HG03064 (cell line): ENCODE data around the gene SP4.
"Not testable (repeated sequence)": the region's sequence is repeated elsewhere in the genome, so short reads cannot be mapped to it uniquely, and the experiment has no call there.

Experiments used
- ATAC-seq: cut with Tn5 transposase; IDR thresholded peaks from one replicate; pipeline ENCODE4 v1.9.1; 2021; ENCODE audit warnings: low read depth; ENCODE audit not compliant: unreplicated experiment

SP4 gene

GRCh38 chr7:21508538-21508937 lies 80.7 kb downstream of the SP4 start:
- no peak for ATAC-seq

GRCh38 chr7:21514062-21514461 lies 86.2 kb downstream of the SP4 start:
- ATAC-seq: no peak

- ATAC-seq: no peak
These were observed 96.8 kb downstream of the SP4 start for GRCh38 chr7:21524680-21525079.

GRCh38 chr7:21526007-21526406 lies 98.1 kb downstream of the SP4 start:
- no peak for ATAC-seq

- ATAC-seq: no peak
These were observed 98.6 kb downstream of the SP4 start for GRCh38 chr7:21526448-21526847.

- not testable (repeated sequence) for ATAC-seq
These were observed 104.6 kb downstream of the SP4 start for GRCh38 chr7:21532485-21532884.

GRCh38 chr7:21533646-21534045 lies 105.8 kb downstream of the SP4 start:
- ATAC-seq: not testable (repeated sequence)

GRCh38 chr7:21536445-21537118 lies 108.7 kb downstream of the SP4 start:
- ATAC-seq: not testable (repeated sequence)

- no peak for ATAC-seq
These were observed 111.1 kb downstream of the SP4 start for GRCh38 chr7:21538936-21539495.

- no peak for ATAC-seq
These were observed 115.1 kb downstream of the SP4 start, which contains the start of gene DNAH11 for GRCh38 chr7:21542891-21543527. TSS of gene DNAH11 (plus strand) at chr7:21543039. CDS start at chr7:21543246, 207 bp downstream.

- no peak for ATAC-seq
These were observed 115.8 kb downstream of the SP4 start for GRCh38 chr7:21543528-21544302.

GRCh38 chr7:21544303-21544656 lies 116.4 kb downstream of the SP4 start:
- no peak for ATAC-seq

- no peak for ATAC-seq
These were observed 116.8 kb downstream of the SP4 start for GRCh38 chr7:21544715-21545114.

GRCh38 chr7:21547501-21547900 lies 119.6 kb downstream of the SP4 start:
- no peak for ATAC-seq

GRCh38 chr7:21548491-21548890 lies 120.6 kb downstream of the SP4 start:
- ATAC-seq: no peak

GRCh38 chr7:21550076-21550475 lies 122.2 kb downstream of the SP4 start:
- no peak for ATAC-seq

- ATAC-seq: no peak
These were observed 123.1 kb downstream of the SP4 start for GRCh38 chr7:21550821-21551531.

- no peak for ATAC-seq
These were observed 134.5 kb downstream of the SP4 start for GRCh38 chr7:21562385-21562784.
